HG03342 (cell line): ENCODE measurements around the gene NUP42.
"Not testable (repeated sequence)": the region's sequence is repeated elsewhere in the genome, so short reads cannot be mapped to it uniquely, and the experiment has no call there.

Experiments used
- ATAC-seq: cut with Tn5 transposase; IDR thresholded peaks from one replicate; pipeline ENCODE4 v1.9.1; 2021; ENCODE audit warnings: mild to moderate bottlenecking, moderate library complexity; ENCODE audit not compliant: unreplicated experiment

Gene NUP42

GRCh38 chr7:23181684-23182553, at the start of gene NUP42:
Gene NUP42 (plus strand): TSS chr7:23182048. CDS start chr7:23182086, 38 bp downstream.
- ATAC-seq: peak; percentile 94

GRCh38 chr7:23133797-23134196, 48.1 kb upstream of the NUP42 start:
- no peak for ATAC-seq

- ATAC-seq: no peak
Measured at GRCh38 chr7:23135755-23136154, 46.1 kb upstream of the NUP42 start.

GRCh38 chr7:23136216-23136615, 45.6 kb upstream of the NUP42 start:
- no peak for ATAC-seq

GRCh38 chr7:23157679-23158078, 24.2 kb upstream of the NUP42 start:
- ATAC-seq: no peak

GRCh38 chr7:23158546-23158945, 23.3 kb upstream of the NUP42 start:
- no peak for ATAC-seq

GRCh38 chr7:23161482-23161881, 20.4 kb upstream of the NUP42 start:
- no peak for ATAC-seq

- no peak for ATAC-seq
Measured at GRCh38 chr7:23164846-23165245, 17.0 kb upstream of the NUP42 start.

GRCh38 chr7:23165316-23165715, 16.5 kb upstream of the NUP42 start:
- no peak for ATAC-seq

- ATAC-seq: no peak
Measured at GRCh38 chr7:23167691-23168090, 14.2 kb upstream of the NUP42 start.

- no peak for ATAC-seq
Measured at GRCh38 chr7:23168111-23168885, 13.6 kb upstream of the NUP42 start.

- ATAC-seq: no peak
Measured at GRCh38 chr7:23175938-23176337, 5.9 kb upstream of the NUP42 start.

GRCh38 chr7:23183279-23184012, 1.6 kb downstream of the NUP42 start:
- no peak for ATAC-seq

- no peak for ATAC-seq
Measured at GRCh38 chr7:23184291-23184690, 2.4 kb downstream of the NUP42 start.

GRCh38 chr7:23184709-23185359, 3.0 kb downstream of the NUP42 start:
- ATAC-seq: no peak

GRCh38 chr7:23185980-23186379, 4.1 kb downstream of the NUP42 start:
- no peak for ATAC-seq

- no peak for ATAC-seq
Measured at GRCh38 chr7:23191022-23191421, 9.2 kb downstream of the NUP42 start.

GRCh38 chr7:23193650-23194227, 11.9 kb downstream of the NUP42 start:
- not testable (repeated sequence) for ATAC-seq

GRCh38 chr7:23196306-23196705, 14.5 kb downstream of the NUP42 start:
- no peak for ATAC-seq

GRCh38 chr7:23197745-23198144, 15.9 kb downstream of the NUP42 start:
- ATAC-seq: not testable (repeated sequence)
